ENCODE data around the gene FARP2. TPM values are rescaled to one million over a fixed set of nuclear protein-coding genes. Genes with fewer than 3 reads are reported as not detected.
"Not testable (repeated sequence)": the region's sequence is repeated elsewhere in the genome, so short reads cannot be mapped to it uniquely, and the experiment has no call there.

FARP2 gene
- total RNA-seq, 2 donors from 2014 or later, result 48.1 to 67.4 TPM

DNA sequence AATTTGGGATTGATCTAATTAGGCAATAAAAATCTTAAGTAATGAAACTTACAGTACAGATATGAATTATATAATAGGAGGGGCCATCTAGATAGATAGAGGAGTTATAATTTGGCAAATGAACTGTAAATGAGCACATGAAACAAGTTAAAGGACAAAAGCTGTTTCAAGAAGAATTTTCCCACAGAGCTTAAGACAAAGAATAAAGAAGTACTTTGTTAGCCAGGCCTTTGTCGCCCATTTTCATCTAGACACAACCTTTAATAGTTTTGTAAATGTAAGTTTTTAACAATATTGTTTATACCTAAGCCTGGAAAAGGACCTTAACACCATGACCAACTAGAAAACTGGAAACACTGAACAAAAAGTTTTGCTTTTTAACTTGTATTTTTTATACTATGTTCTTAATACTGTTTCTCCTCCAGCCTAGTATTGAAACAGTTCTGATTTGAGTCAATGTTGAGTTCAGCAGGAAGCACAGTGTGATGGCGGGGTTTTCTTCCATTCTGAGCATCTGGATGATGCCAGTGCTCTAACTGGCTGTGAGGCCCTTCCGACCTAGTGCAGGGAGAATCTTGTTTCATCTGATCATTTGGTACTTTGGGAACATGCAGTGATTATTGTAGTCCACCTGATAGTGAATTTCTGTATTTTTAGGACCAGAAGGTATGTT is 37.6 kb downstream of the FARP2 start:
- no peak overlapping the region for H3K27ac ChIP-seq
- peaks cover 0 to 3% of the 10 kb centered on the region in 2 donors for H3K4me1 ChIP-seq (ENCODE audit: control insufficient read depth in 1 of 2, low read depth in 2 of 2)
- no peaks in the 10 kb centered on the region for H3K27me3 ChIP-seq (replicated peaks; ENCODE audit: insufficient read depth)
- TF ChIP-seq, protein P1, sequence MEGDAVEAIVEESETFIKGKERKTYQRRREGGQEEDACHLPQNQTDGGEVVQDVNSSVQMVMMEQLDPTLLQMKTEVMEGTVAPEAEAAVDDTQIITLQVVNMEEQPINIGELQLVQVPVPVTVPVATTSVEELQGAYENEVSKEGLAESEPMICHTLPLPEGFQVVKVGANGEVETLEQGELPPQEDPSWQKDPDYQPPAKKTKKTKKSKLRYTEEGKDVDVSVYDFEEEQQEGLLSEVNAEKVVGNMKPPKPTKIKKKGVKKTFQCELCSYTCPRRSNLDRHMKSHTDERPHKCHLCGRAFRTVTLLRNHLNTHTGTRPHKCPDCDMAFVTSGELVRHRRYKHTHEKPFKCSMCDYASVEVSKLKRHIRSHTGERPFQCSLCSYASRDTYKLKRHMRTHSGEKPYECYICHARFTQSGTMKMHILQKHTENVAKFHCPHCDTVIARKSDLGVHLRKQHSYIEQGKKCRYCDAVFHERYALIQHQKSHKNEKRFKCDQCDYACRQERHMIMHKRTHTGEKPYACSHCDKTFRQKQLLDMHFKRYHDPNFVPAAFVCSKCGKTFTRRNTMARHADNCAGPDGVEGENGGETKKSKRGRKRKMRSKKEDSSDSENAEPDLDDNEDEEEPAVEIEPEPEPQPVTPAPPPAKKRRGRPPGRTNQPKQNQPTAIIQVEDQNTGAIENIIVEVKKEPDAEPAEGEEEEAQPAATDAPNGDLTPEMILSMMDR (IDR thresholded peaks at IDR 0.05), result no peak
- H3K9me3 ChIP-seq, result no peaks in the 10 kb centered on the region
- ATAC-seq (ENCODE audit: insufficient number of reproducible peaks, low FRiP score, low read depth), result no peak
- H3K36me3 ChIP-seq, result no peaks in the 10 kb centered on the region
- no peak for DNase-seq (ENCODE audit: low spot score)
- H3K4me3 ChIP-seq, result no peak overlapping the region

DNA sequence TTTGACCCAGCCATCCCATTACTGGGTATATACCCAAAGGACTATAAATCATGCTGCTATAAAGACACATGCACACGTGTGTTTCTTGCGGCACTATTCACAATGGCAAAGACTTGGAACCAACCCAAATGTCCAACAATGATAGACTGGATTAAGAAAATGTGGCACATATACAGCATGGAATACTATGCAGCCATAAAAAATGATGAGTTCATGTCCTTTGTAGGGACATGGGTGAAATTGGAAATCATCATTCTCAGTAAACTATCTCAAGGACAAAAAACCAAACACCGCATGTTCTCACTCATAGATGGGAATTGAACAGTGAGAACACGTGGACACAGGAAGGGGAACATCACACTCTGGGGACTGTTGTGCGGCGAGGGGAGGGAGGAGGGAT is 40.7 kb downstream of the FARP2 start:
- H3K9me3 ChIP-seq; H3K4me1 ChIP-seq (ENCODE audit: control insufficient read depth in 1 of 2, low read depth in 2 of 2); ATAC-seq (ENCODE audit: insufficient number of reproducible peaks, low FRiP score, low read depth); H3K36me3 ChIP-seq; H3K27me3 ChIP-seq (replicated peaks; ENCODE audit: insufficient read depth); H3K27ac ChIP-seq; DNase-seq (ENCODE audit: low spot score); H3K4me3 ChIP-seq: not testable (repeated sequence)

DNA sequence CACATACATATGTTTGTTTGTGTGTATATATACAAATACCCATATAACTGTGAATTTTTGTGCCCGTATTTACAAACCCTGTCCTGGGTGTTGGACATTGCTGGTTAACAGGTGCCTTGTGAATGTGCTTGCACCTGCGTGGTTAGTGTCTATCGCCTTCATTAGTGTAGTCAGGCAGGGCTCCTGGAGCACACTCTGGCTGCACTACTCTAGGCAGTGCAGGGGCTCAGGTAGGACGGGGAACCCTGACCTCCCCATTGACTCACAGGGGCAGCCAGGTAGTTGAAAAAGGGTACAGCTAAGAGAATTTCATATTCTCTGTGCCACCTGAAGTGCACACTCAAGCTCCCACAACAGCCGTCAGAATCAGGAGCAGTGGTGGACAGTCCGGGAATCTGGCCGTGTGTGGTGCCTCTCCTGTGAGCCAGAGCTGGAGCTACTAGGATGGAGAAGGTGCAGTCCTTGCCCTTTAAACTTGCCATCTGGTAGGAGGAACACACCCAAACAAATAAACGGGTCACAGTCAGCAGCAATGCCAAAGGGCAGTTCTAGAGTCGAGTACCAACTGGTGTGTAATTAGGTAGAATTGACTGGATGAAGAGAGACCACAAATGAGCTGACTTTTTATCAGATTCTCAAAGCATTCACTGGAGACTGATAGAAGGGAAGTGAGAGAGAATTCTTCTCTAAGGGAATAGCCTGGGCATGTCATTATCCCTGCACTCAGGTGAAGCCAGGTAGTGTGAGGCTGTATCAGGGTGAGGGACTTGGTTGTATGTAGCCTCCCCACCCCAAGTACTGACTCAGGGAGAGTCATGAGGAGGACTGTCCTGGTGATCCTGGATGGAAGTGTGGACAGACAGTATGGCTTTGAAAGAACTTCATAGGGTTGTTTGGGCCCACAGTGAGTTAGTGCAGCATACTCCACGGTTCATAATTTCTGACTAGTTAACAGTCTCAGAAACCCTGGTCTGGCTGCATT is 44.1 kb downstream of the FARP2 start:
- no peak for DNase-seq (ENCODE audit: low spot score)
- no peaks in the 10 kb centered on the region for H3K9me3 ChIP-seq
- H3K27me3 ChIP-seq (replicated peaks; ENCODE audit: insufficient read depth), result no peaks in the 10 kb centered on the region
- no peaks in the 10 kb centered on the region for H3K4me1 ChIP-seq (ENCODE audit: control insufficient read depth in 1 of 2, low read depth in 2 of 2)
- no peak for ATAC-seq (ENCODE audit: insufficient number of reproducible peaks, low FRiP score, low read depth)
- no peak overlapping the region for H3K4me3 ChIP-seq
- TF ChIP-seq, protein P1 (IDR thresholded peaks at IDR 0.05), result no peak
- no peaks in the 10 kb centered on the region for H3K36me3 ChIP-seq
- no peak overlapping the region for H3K27ac ChIP-seq

DNA sequence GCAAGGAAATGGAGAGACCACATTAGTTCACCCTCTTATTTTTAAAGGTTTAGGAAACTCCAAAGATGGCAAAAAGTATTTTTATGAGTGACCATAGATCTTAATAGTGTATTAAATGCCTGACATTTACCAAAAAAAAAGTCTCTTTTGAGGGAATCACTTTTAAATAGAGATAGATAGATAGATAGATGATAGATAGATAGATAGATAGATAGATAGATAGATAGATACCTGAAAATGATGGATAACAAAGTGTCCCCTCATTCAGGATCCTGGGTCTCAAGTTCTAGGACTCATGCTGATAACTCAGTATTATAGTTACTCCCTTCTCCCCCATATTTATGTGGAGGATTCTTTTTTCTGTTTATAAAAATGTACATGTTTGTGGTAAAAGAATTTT is 52.8 kb downstream of the FARP2 start:
- Histone ChIP-seq H3K36me3 (peaks cover 30% of the 10 kb centered on the region), H3K4me1 (ENCODE audit: control insufficient read depth in 1 of 2, low read depth in 2 of 2) (no peaks in the 10 kb centered on the region), H3K9me3 (no peaks in the 10 kb centered on the region), H3K4me3 (no peak overlapping the region), H3K27me3 (replicated peaks; ENCODE audit: insufficient read depth) (no peaks in the 10 kb centered on the region), H3K27ac (no peak overlapping the region)
- ATAC-seq (ENCODE audit: insufficient number of reproducible peaks, low FRiP score, low read depth) (no peak), DNase-seq (ENCODE audit: low spot score) (no peak)
- TF ChIP-seq, protein P1 (IDR thresholded peaks at IDR 0.05), result no peak

DNA sequence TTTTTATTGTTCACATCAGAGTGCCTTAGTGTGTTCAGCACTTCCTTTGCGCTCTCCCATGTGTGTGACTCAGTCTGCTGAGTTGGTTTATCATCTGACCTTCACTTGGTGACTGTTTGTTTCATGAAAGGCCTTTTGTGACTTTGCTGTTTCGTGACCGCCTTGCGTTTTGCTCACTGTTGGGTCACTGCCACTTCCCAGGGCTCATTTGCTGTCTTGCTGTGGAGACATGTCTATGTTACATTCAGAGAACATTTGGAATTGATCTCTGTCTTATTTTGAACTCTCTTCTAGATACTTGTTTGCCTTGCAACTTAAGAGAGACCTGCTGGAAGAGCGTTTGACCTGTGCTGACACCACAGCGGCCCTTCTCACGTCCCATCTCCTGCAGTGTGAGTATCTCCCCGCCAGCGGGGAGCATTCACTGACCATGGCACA is 54.7 kb downstream of the FARP2 start:
- ATAC-seq (ENCODE audit: insufficient number of reproducible peaks, low FRiP score, low read depth), result no peak
- H3K36me3 ChIP-seq, result peaks cover 46% of the 10 kb centered on the region
- H3K9me3 ChIP-seq, result no peaks in the 10 kb centered on the region
- H3K27me3 ChIP-seq (replicated peaks; ENCODE audit: insufficient read depth), result no peaks in the 10 kb centered on the region
- H3K4me3 ChIP-seq, result no peak overlapping the region
- H3K27ac ChIP-seq, result no peak overlapping the region
- H3K4me1 ChIP-seq (ENCODE audit: control insufficient read depth in 1 of 2, low read depth in 2 of 2), result no peaks in the 10 kb centered on the region
- no peak for DNase-seq (ENCODE audit: low spot score)
- TF ChIP-seq, protein P1 (IDR thresholded peaks at IDR 0.05), result no peak
